HG03439 (cell line): ENCODE measurements around the gene CCN2.

Experiments used
- ATAC-seq: cut with Tn5 transposase; IDR thresholded peaks from one replicate; pipeline ENCODE4 v1.9.1; 2021; ENCODE audit warnings: mild to moderate bottlenecking, moderate library complexity; ENCODE audit not compliant: unreplicated experiment

The CCN2 gene

GRCh38 chr6:131967948-131968347 lies 16.8 kb upstream of the CCN2 start:
- no peak for ATAC-seq

DNA sequence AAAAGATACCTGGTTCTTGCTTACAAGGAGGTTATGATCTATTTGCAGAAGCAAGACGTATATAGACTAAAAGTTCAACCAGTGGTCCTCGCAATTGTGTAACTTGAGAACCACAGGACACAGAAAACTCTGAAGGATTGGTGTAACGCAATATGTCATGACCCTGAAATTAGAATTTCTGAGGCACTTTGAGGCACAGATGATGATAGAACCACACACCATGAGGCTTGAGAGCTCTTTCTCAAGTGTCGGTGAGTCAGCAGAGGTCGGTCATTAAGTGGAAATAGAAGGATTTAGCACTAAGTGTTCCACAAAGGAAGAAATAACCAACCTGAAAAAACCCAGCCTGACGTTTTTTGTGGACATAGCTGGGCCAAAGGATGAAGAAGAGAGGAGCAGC lies 15.3 kb upstream of the CCN2 start:
- no peak for ATAC-seq

DNA sequence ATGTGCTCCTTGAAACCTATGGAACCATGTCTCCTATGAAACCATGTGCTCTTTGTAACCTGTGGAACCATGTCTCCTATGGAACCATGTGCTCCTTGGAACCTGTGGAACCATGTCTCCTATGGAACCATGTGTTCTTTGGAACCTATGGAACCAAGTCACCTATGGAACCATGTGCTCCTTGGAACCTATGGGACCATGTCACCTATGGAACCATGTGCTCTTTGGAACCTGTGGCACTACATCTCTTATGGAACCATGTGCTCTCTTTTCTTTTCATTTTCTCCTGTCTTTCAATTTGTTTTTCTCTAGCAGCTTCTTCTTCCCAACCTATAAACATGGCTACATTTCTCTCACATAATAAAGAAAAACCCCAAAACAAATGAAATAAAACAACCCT lies 11.9 kb upstream of the CCN2 start:
- ATAC-seq: no peak

- no peak for ATAC-seq
Observed at GRCh38 chr6:131960371-131961133, 9.4 kb upstream of the CCN2 start.

DNA sequence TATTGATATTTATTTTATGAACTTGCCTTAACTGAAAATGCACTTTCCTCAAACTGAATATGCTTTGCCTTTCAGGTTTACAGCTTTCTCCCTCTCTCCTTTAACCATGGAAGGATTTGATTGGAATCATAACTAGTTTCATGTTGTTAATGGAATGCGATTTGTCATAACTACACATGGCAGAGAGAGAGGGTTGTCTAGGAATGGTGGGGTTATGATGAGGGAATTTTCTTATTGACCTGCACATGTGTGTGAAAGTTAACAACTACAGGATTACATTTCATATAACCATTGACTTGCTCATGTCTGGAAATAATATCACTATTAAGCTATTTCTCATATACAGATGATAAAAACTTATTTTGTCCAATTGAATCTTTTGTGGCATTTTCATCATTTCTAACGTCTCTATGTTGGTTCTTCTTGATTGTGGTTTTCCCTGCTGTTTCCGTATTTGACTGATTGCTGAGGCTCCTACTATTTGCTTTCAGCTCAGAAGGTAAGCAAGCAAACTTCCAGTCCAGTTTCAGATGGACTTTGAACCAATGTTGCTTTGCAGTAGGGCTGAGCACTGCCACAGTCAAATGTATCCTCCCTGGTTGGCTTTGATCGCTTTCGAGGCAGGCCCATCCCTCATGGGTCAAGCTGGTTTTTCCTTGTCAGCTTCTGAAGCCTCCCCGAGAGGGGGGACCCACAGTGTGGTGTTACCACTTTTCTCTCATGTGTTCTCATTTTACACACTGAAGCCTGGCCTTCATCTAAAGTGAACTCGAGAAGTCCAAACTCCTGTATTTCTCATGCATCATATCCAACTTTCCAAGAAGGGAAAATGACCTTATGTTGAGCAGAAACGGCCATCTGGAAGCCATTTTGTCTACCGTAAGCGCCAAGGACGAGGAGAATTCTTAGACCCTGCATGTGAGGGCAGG lies 7.6 kb upstream of the CCN2 start:
- no peak for ATAC-seq

- ATAC-seq: no peak
Observed at GRCh38 chr6:131958095-131958494, 6.9 kb upstream of the CCN2 start.

DNA sequence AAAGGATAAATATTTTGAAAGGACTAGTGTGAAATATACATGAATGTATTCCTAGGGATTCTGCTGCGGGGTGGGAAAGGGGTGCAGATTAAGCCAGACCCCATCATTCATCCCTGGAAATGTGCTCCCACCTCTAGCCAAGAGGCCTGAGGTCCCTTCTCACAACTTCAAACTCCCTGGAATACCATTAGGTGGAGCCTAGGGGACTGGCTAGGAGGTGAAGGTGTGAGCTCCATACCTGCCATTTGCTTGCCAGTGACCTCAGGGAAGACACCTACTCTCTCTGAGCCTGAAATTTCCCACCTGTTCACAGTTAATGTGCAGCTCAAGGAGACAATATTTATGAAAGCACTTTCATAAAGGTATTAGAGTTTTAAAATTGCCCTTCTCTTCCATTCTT lies 4.7 kb upstream of the CCN2 start:
- ATAC-seq: no peak

DNA sequence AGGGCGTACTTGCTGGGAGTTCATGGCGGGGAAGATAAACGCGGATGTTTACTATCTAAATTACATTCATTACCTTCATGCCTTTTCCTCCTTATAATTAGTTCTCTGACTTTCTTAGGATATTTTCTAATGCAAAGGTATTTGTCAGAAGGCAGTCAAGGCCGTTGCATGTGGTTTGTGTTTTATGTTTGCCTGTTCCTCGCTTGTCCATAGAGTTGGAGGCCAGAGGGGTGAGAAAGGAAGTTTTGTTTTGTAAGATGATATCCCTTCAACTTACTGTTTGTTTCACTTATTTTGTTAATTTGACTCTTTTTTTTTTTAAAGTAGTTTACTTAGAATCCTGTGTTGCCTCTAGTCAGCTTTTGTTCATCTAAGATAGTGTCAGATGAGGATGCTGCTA lies 4.0 kb upstream of the CCN2 start:
- ATAC-seq: no peak

DNA sequence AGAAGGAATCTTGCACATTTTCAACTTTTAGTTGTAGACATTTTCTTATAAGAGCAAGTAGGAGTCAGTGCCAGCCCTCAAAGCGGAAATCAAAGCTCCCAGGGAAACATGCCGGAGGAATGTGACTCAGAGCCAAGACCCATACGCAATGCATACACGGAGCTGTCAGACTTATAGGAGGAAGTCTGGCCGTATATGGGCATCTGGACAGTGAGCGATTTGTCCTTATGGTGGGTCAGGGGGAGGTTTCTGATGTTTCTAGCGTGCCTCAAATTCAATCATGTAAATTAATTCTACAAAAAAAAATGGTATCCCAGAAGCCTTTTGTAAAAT lies 3.6 kb upstream of the CCN2 start:
- no peak for ATAC-seq

- no peak for ATAC-seq
Observed at GRCh38 chr6:131954059-131954774, 3.0 kb upstream of the CCN2 start.

DNA sequence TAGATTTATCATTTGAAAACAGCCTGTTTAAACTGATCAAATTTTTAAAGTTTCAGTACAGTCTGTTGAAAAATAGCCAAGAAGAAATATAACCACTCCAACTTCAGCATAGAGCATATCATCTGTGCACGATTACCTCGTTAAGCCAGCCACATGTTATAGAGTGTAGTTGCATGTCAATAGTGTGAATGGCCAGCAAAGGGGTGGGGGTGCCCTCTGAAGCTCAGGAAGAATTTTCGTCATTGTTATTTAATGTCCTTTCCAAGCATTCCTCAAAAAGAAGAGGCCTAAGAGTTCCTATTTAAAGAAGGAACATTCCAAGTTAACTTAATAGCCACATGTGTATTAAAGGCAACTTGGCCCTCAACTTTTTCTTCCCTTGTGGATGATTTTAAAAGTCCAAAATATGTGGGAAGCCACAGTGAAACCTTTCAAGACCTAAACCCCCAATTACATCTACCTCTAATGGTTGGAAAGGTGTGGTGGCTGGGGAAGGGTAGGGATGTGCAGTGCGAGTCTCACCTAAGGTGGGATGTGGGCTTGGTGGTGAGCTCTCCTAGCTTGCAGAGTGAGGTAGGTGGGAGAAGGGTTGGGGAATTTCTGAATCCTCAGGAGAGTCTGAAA lies 1.8 kb upstream of the CCN2 start:
- no peak for ATAC-seq

- ATAC-seq: no peak
Observed at GRCh38 chr6:131951576-131952230, 531 bp upstream of the CCN2 start.

GRCh38 chr6:131949909-131950766 lies 1.0 kb downstream of the CCN2 start:
- no peak for ATAC-seq

DNA sequence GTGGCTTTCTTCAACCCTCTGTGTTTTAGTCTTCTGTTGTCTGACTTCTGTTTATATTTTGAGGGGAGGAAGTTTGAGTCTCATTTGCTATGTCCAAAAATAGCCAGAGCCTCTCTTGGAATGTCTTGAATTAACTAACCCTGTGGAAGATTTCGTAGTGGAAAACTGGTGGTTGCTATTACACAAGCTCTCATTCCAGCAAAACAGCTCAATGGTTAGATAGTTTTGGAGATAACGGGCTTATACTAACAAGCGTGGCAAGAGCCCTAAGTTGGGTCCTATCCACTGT lies 1.6 kb downstream of the CCN2 start:
- no peak for ATAC-seq

- ATAC-seq: no peak
Observed at GRCh38 chr6:131948692-131949619, 2.2 kb downstream of the CCN2 start.

DNA sequence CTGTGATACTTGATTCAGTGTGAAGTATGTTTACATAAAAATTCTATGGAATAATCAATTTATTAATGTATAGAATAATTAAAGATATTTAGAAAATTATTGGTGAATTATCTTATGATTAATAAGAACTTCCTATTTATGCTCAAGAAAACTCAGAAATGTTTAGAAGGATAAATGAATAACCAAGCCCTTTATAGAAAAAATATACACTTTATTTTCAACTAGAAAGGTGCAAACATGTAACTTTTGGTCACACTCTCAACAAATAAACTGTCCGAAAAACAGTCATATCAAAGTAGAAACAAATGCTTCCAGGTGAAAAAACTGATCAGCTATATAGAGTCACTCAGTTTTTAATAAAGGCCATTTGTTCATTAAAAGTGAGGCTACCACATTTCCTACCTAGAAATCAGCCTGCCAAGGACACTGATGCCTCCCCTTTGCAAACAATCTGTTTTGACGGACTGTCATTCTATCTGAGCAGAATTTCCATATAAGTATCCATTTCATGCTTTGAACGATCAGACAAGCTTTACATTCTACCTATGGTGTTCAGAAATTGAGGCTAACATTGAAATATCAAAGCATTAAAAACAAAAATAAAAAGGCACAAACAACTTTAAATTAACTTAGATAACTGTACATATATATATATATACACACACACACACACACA lies 3.0 kb downstream of the CCN2 start:
- ATAC-seq: no peak

DNA sequence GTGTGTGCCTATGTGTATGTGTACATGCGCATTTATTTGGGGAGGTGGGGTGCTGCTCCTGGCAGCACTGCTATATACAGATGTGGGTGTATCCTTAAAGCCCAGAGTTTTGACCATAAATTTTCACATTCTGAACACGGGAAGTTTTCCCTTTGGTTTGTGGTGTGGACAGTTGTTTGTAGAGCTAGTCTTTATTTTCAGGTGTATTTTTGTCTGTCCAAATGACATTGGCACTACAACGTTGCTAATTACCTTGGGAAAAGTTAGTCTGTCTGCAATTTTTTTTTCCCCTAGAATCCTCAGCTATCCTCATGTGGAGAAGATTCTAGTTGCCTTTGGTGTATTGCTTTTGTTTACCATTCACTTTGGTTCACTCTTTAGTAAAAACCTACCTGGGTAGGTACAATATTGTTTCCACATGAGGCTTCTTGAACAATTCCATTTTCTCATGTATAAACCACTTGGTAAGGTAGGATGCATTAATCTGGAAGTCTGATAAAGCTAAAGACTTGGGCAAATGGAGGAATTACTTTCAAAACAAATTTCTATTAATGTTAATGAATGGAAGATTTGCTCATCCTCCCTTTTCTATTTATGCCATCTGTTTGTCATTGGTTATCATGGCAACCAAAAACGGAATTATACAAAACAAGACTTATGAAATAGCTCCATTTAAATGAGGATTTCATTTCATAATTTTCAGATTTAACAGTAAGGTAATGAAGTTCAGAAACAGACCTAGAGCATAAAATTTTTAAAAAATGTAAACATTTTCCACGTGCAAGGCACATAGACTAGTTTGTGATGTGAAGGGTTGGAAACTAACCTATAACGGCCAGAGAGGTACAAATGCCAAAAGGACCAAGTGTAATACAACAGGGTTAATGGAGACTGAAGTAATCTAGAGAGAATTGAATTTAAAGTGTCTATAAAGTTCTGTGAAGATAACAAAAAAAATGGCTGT lies 3.9 kb downstream of the CCN2 start:
- no peak for ATAC-seq
